PC-9 (cell line): ENCODE measurements around the gene NHSL1. TPM values are rescaled to one million over a fixed set of nuclear protein-coding genes. Genes with fewer than 3 reads are reported as not detected.

ENCODE experiments used
- BruUV-seq: library from RNA; stranded (reverse); fragments of 400-500 nt; replicated peaks from 2 replicates; lab custom pipeline; 2021; lab: Mats Ljungman, UMichigan
- CTCF ChIA-PET: fragments of 300-600 bp; sonication (Branson Sonifier 250); formaldehyde crosslinking; loops from one replicate; lab custom pipeline; 2022; ENCODE audit warnings: antibody characterized with exemption; lab: Charles Lee
- POLR2A ChIA-PET: fragments of 300-600 bp; sonication (Branson Sonifier 250); formaldehyde crosslinking; loops from one replicate; lab custom pipeline; 2022; ENCODE audit warnings: antibody characterized with exemption; ENCODE audit not compliant: unreplicated experiment; lab: Charles Lee
- DNase-seq, 2 experiments: peaks; one replicate each; pipeline versions ENCODE4 v3.0.0 to v3.0.0-alpha.2; 2015 to 2022; ENCODE audit warnings: mixed read lengths in 1 of 2
- H2AFZ ChIP-seq: fragments of 200-600 bp; sonication (generic); 2 replicates; pipeline ENCODE4 v1.8.1; 2017; ENCODE audit warnings: antibody characterized with exemption
- H3F3A ChIP-seq: fragments of 200-600 bp; sonication (generic); 2 replicates; pipeline ENCODE4 v1.8.1; 2017; ENCODE audit warnings: antibody characterized with exemption, mild to moderate bottlenecking, low read depth; ENCODE audit not compliant: insufficient read depth
- H3K27ac ChIP-seq: fragments of 200-600 bp; sonication (generic); 2 replicates; pipeline ENCODE4 v1.6.1; 2016; ENCODE audit warnings: mixed run types
- H3K27me3 ChIP-seq: fragments of 200-600 bp; sonication (generic); 2 replicates; pipeline ENCODE4 v1.6.1; 2016; ENCODE audit warnings: low read depth, mixed run types; ENCODE audit not compliant: insufficient read depth
- H3K36me3 ChIP-seq: fragments of 200-600 bp; sonication (generic); 2 replicates; pipeline ENCODE4 v1.6.1; 2016; ENCODE audit warnings: low read depth, mixed run types
- H3K4me1 ChIP-seq: fragments of 200-600 bp; sonication (generic); replicated peaks from 2 replicates; pipeline ENCODE4 v1.6.1; 2016; ENCODE audit warnings: mixed run types; ENCODE audit not compliant: insufficient read depth
- H3K4me2 ChIP-seq: fragments of 200-600 bp; sonication (generic); 2 replicates; pipeline ENCODE4 v1.6.1; 2017; ENCODE audit warnings: mixed run types
- H3K4me3 ChIP-seq: fragments of 200-600 bp; sonication (generic); 2 replicates; pipeline ENCODE4 v1.6.1; 2016; ENCODE audit warnings: mixed run types
- H3K79me2 ChIP-seq: fragments of 200-600 bp; sonication (generic); 2 replicates; pipeline ENCODE4 v1.6.1; 2017; ENCODE audit warnings: low read depth, mixed run types
- H3K9me2 ChIP-seq: fragments of 200-600 bp; sonication (generic); 2 replicates; pipeline ENCODE4 v1.8.1; 2017; ENCODE audit warnings: mild to moderate bottlenecking; ENCODE audit not compliant: insufficient read depth
- H3K9me3 ChIP-seq: fragments of 200-600 bp; sonication (generic); 2 replicates; pipeline ENCODE4 v1.8.1; 2016; ENCODE audit warnings: low read depth; ENCODE audit not compliant: insufficient read depth
- H4K20me1 ChIP-seq: fragments of 200-600 bp; sonication (generic); 2 replicates; pipeline ENCODE4 v1.8.1; 2017; ENCODE audit not compliant: insufficient read depth
- EZH2 ChIP-seq: fragments of 200-600 bp; sonication (generic); IDR thresholded peaks from 2 replicates; pipeline ENCODE4 v1.8.0; 2017; ENCODE audit warnings: antibody characterized with exemption, low read depth
- intact Hi-C: fragments of 100-400 bp; cut with micrococcal nuclease; formaldehyde crosslinking; loops from one replicate; pipeline ENCODE4 v1.10.0; 2022; ENCODE audit not compliant: unreplicated experiment
- total RNA-seq: library from RNA; stranded (reverse); gene quantifications from 2 replicates; pipeline ENCODE4 v1.2.3, GENCODE V29; 2021
- TF ChIP-seq, protein P1 (sequence below): fragments of 200-600 bp; sonication (generic); conservative IDR thresholded peaks from 2 replicates; pipeline ENCODE4 v1.6.1; 2017; ENCODE audit warnings: mixed run types, antibody characterized with exemption, mild to moderate bottlenecking, moderate library complexity

The NHSL1 gene
- total RNA-seq, 1 experiment from 2014 or later, result 17.5 TPM

DNA sequence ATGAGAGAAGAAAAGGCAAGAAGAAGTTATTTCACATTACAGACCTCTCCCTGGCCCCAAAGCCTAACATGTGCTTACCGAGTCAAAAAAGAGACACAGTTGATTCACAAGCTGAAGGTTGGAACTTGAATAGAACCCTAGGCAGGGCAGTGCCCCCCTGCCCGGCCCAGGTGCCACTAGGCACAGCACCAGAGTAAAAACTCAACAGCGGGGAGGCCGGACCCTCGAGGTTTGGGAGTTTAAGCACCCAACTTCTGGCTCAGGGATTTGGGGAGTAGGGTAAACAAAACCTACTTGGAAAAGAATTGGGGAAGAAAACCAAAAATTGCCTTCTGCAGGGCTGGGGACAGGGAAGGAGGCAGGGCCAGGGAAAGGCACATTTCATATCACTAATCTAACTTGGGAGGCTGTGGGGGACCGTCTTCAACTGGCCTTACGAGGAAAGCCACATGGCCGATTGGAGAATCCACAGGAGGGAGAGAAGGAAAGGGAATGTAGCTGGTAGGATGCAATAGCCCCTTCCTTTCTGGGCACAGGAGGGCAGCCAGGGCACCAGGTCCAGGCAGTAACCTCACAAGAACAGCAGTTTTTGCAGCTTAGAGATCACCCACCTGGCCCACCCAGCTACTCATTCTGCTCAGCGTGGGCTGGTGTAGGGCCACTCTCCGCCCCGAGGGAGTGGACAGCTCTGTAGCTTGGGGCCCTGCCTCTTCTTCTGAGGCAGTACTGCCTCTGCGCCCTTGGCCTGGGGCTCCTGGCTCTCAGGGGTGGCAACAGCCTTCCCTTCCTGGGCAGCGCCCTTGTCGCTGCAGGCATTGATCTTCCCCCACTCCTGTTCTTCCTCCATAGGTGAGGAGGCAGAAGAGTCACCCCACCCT, 97.1 kb downstream of the NHSL1 start:
- Histone ChIP-seq H3K4me2 (no peak overlapping the region), H3K27me3 (no peaks in the 10 kb centered on the region), H4K20me1 (no peaks in the 10 kb centered on the region), H3K79me2 (peaks cover 26% of the 10 kb centered on the region), H3K4me1 (peaks cover 27% of the 10 kb centered on the region), H3K9me2 (no peaks in the 10 kb centered on the region), H3K9me3 (no peaks in the 10 kb centered on the region), H3F3A (no peaks in the 10 kb centered on the region), H3K36me3 (peaks cover 20% of the 10 kb centered on the region), H2AFZ (no peak overlapping the region; the same call in 1 of the 2 replicates), H3K27ac (no peak overlapping the region), H3K4me3 (no peak overlapping the region)
- no peak for TF ChIP-seq EZH2
- TF ChIP-seq, protein P1, sequence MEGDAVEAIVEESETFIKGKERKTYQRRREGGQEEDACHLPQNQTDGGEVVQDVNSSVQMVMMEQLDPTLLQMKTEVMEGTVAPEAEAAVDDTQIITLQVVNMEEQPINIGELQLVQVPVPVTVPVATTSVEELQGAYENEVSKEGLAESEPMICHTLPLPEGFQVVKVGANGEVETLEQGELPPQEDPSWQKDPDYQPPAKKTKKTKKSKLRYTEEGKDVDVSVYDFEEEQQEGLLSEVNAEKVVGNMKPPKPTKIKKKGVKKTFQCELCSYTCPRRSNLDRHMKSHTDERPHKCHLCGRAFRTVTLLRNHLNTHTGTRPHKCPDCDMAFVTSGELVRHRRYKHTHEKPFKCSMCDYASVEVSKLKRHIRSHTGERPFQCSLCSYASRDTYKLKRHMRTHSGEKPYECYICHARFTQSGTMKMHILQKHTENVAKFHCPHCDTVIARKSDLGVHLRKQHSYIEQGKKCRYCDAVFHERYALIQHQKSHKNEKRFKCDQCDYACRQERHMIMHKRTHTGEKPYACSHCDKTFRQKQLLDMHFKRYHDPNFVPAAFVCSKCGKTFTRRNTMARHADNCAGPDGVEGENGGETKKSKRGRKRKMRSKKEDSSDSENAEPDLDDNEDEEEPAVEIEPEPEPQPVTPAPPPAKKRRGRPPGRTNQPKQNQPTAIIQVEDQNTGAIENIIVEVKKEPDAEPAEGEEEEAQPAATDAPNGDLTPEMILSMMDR, result no peak
- no peak for DNase-seq
- ChIA-PET POLR2A (interaction anchor here (0.6 kb wide), 1 partner anchor 198 kb away, joined by 10 read pairs; no protein-coding TSS in a partner anchor), CTCF (interaction anchor here (0.5 to 0.6 kb wide), 2 partner anchors 30 to 97 kb away, joined by 3 to 6 read pairs; no protein-coding TSS in a partner anchor)
- BruUV-seq, result no TSS peak
- intact Hi-C loops, result loop anchor here (5.0 kb wide), 1 partner anchor 240 kb away; the partner anchor contains the start of gene ARFGEF3

DNA sequence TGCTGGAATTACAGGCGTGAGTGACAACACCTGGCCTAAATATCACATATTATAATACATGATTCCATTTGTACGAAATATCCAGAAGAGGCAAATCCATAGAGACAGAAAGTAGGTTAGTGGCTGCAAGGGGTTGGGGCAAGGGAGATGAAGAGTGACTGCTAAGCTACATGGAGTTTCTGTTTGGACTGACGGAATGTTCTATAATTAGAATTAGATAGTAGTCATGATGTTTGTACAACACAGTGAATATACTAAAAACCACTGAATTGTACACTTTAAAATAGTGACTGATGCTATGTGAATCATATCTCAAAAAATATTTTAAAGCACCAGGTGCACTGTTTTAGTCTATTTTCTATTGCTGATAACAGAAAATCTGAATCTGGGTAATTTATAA, 99.0 kb downstream of the NHSL1 start:
- H3K9me2 ChIP-seq, result no peaks in the 10 kb centered on the region
- H3K36me3 ChIP-seq, result peaks cover 1% of the 10 kb centered on the region; the same call in 1 of the 2 replicates
- intact Hi-C loops, result loop anchor here (5.0 kb wide), 1 partner anchor 238 kb away; the partner anchor contains the start of gene ARFGEF3
- peaks cover 16% of the 10 kb centered on the region for H3K4me1 ChIP-seq
- TF ChIP-seq, protein P1, result no peak
- TF ChIP-seq EZH2, result no peak
- H3K79me2 ChIP-seq, result peaks cover 9% of the 10 kb centered on the region
- H3F3A ChIP-seq, result no peaks in the 10 kb centered on the region
- ChIA-PET POLR2A (no interaction called here), CTCF (no interaction called here)
- no peak overlapping the region for H3K27ac ChIP-seq
- H4K20me1 ChIP-seq, result no peaks in the 10 kb centered on the region
- H2AFZ ChIP-seq, result no peak overlapping the region
- H3K4me2 ChIP-seq, result no peak overlapping the region
- no peaks in the 10 kb centered on the region for H3K27me3 ChIP-seq
- H3K4me3 ChIP-seq, result no peak overlapping the region
- H3K9me3 ChIP-seq, result no peaks in the 10 kb centered on the region
- BruUV-seq, result no TSS peak
- no peak for DNase-seq

DNA sequence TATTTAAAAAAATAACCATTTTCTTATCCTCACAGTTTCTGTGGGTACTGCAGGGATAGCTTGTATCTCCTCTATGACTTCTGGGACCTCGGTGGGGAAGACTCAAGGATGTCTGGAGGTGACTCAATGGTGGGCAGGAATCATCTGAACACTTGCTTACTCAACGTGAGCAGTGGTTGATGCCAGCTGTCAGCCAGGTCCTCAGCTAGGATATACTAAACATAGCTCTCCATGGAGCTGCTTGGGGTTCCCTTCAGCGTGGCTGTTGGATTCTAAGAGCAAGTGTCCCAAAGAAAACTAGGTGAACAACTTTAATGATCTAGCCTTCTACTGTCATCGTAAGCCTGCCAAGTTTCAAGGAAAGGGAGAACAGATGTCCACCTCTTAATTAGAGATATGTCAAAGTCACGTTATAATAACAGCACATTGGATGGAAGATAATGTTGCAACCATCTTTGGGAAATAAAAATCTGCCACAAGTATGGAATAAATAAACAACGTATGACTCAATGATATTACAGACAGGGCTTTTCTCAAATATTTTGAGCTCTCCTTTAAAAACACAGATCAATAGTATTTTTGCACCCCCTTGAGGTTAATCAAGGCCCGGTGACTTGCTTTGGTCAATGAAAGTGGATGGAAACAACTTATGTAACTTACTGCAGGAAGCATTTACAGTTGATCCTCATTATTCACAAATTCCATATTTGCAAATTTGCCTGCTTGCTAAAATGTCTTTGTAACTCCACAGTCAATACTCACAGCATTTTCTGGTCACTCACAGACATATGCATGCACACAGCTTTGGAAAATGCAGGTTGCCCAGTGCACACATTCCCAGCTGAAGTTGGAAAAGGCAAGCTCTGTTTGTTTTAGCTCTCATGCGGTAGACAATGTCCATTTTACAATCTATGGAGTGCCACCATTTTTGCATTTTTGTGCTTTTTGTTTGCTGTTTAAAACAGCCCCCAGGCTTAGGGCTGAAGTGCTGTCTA, 101.9 kb downstream of the NHSL1 start:
- Histone ChIP-seq H3K27ac (no peak overlapping the region), H3K4me1 (0 out of 2 replicates have a peak, but pooled peaks cover 6% of the 10 kb centered on the region), H3K79me2 (no peaks in the 10 kb centered on the region), H3K4me2 (no peak overlapping the region), H3K27me3 (no peaks in the 10 kb centered on the region), H4K20me1 (no peaks in the 10 kb centered on the region), H2AFZ (no peak overlapping the region), H3F3A (no peaks in the 10 kb centered on the region), H3K9me3 (no peaks in the 10 kb centered on the region), H3K4me3 (no peak overlapping the region), H3K9me2 (no peaks in the 10 kb centered on the region), H3K36me3 (no peaks in the 10 kb centered on the region)
- no peak for DNase-seq
- intact Hi-C loops, result no loop called here
- CTCF ChIA-PET, result no interaction called here
- POLR2A ChIA-PET, result no interaction called here
- no peak for TF ChIP-seq EZH2
- TF ChIP-seq, protein P1, result no peak
- BruUV-seq, result no TSS peak
